HG02623 (cell line): ENCODE results near the gene PTER.
A peak's percentile ranks its signal among the peaks of the same experiment; 100 is the strongest.

ENCODE experiments used
- ATAC-seq: cut with Tn5 transposase; IDR thresholded peaks from one replicate; pipeline ENCODE4 v1.9.1; 2021; ENCODE audit warnings: moderate library complexity; ENCODE audit not compliant: unreplicated experiment

Gene PTER, protein sequence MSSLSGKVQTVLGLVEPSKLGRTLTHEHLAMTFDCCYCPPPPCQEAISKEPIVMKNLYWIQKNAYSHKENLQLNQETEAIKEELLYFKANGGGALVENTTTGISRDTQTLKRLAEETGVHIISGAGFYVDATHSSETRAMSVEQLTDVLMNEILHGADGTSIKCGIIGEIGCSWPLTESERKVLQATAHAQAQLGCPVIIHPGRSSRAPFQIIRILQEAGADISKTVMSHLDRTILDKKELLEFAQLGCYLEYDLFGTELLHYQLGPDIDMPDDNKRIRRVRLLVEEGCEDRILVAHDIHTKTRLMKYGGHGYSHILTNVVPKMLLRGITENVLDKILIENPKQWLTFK

GRCh38 chr10:16436758-16437539 lies at the start of gene PTER:
Gene PTER (plus strand): TSS chr10:16437010. CDS start chr10:16484385, 47,375 bp downstream.
- peak; percentile 97 for ATAC-seq

DNA sequence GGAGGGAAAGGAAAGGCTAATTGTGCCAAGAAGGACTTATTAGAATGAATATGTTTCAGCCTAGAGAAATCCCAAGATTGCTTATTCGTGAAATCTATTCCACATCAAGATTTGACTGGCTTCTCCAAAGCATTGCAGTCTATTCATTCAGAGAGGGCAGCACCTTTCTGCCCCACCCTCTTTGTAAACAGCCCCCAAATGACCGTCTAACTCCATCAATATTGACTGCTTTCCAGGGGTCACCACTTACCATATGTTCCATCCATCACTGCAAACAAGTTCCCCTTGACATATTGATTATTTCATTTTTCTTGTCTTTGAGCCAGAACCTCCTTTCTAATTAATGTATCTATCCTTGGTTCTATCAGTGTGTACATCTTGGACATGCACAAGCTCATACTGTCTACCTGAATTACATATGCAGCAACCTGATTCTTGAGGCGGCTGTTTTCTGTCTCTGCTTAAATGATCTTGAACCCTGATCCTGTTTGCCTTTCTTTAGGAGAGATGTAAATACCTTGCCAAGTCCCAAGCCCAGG lies 44.2 kb upstream of the PTER start:
- ATAC-seq, result no peak

DNA sequence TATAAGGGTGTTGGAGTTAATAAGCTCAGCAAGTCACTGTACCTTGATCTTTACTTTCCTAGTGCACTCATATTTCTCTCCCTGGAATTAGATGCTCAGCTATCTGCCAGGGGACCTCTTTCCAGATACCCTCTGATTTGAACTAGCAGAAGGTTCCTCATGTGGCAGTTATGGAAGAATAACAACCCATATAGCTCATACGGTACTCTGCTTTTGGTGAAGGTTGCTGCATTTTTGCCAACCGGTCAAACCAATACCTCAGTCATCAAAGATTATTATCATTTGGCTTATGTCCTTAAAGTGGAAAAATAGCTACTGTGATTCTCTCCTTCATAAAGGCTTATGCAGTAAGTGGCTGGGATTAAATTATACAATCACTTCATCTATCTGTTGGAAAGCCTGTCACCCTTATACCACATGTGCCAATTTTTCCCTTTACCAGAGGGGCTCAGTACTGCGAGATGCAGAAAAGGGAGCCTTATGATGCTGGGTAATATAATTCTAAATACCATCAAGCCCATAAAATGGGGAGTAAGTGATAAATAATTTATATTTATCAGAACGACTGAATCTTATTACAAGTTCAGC lies 43.4 kb upstream of the PTER start:
- ATAC-seq, result no peak

GRCh38 chr10:16401416-16401815 lies 35.4 kb upstream of the PTER start:
- ATAC-seq, result no peak

- ATAC-seq, result no peak
These were observed 28.4 kb upstream of the PTER start for GRCh38 chr10:16408379-16408778.

- no peak for ATAC-seq
These were observed 19.5 kb upstream of the PTER start for GRCh38 chr10:16417341-16417740.

DNA sequence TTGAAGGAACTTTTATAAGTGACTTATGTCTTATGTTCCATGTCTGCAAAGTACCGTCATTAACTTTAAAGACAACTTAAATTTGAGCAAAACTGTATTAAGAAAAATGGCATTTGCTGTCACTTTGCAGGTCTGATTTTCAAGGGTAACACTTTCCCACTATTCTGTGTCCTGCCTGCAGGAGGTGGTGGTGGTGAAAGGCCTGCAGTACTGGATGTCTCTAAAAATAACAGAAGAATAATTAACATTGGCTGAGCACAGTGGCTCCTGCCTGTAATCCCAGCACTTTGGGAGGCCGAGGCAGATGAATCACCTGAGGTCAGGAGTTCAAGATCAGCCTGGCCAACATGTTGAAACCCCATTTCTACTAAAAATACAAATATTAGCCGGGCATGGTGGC lies 13.2 kb upstream of the PTER start:
- no peak for ATAC-seq

DNA sequence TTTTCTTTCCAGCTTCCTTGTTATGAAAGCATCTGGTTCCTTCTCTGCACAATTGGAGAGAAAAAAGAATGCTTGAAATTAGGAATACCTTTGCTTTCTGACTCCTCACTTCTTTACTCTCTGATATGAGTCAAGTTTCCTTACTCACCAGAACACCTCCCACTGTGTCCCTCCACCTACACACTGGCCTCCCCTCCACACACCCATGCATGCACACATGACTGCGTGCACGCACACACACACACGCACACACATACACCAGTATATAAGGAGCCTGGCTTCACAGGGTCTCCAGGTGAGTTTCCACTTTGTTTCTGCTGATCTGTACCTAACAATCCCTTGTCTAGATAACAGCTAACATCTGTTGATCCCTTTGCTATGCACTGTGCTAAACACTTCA lies 11.4 kb upstream of the PTER start:
- ATAC-seq, result no peak

GRCh38 chr10:16429539-16429938 lies 7.3 kb upstream of the PTER start:
- ATAC-seq, result no peak

DNA sequence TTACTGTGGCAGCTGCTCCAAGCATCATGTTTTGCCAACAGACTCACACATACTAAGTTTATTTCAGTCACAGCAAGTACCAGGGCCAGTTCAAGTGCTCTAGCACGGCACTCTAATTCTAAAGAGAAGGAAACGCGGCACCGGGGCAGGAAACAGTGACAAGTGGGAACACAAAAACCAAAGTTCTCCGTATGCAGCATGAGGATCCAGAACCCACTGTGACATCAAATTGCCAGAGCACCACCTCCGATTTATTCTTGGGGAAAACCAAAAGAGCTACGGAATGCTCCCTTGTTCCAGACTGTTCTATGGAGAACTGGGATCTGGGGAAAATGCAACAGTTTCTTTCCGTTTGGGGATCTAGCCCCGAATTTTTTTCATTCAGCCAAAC lies 448 bp upstream of the PTER start:
- ATAC-seq, result peak; percentile 6

- ATAC-seq, result no peak
These were observed 707 bp downstream of the PTER start for GRCh38 chr10:16437540-16437894.

DNA sequence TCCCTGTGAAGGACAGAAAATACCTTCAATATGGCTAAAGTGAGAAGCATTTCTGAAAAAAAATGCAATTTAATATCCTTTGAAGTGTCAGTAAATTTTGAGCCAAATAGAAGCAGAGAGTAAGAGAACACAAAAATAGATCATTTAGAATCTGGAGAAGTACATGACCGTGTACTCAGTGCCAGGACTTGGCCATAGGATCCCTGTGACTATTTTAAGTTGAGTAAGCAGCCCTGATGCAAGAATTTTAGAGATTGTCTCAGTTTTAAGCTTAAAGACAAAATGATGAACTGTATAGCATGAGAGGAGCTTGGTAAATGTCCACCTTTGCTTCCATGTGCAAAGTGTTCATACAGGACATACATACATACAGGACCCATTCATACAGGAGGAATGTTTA lies 2.5 kb downstream of the PTER start:
- no peak for ATAC-seq

DNA sequence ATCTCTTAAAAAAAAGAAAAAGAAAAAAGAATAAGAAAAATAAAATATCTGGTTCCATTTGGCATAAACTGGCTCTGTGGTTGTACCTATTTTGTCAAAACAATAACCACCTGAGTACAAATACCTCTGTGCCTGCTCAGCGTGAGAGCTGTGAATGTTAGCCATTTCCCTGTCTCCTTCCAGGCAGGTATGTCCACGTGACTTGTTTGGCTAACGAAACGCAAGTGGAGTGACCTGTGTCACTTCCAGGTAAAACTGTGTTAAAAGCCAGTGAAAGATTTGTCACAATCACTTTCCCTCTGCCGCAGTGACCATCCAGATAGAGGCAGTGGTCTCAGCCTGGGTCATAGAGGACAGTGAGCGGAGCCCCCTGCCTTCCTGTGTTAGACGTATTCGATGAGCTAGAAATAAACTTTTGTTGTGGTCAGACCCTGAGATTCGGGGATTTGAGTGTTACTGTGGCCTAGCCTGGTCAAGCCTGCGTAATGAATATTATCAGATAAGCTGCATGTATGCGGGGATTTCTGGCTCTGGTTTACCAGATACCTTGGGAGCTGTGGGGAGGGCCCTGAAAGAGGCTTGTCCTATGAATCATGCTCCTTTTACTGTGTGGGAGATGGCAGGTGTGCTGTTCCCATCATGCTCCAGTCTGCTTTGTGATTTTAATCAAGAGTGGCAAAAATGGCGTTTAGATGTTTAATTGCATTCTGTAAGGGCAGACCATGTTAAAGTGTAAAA lies 3.8 kb downstream of the PTER start:
- ATAC-seq, result no peak

- no peak for ATAC-seq
These were observed 4.5 kb downstream of the PTER start for GRCh38 chr10:16441173-16441840.

DNA sequence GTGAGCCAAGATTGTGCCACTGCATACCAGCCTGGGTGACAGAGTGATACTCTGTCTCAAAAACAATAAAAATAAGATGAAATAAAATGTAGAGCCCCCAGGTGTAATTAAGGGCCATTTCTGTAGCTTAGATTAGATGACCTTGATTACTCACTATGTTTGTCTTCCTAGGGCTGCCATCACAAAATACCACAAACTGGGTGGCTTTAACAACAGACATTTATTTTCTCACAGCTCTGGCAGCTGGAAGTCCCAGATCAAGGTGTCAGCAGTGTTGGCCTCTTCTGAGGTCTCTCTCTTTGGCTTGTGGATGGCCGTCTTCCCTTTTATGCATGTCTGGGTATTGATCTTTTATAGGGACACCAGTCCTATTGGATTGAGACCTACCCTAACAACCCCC lies 6.1 kb downstream of the PTER start:
- ATAC-seq, result no peak

GRCh38 chr10:16445770-16446469 lies 9.1 kb downstream of the PTER start:
- ATAC-seq, result no peak

DNA sequence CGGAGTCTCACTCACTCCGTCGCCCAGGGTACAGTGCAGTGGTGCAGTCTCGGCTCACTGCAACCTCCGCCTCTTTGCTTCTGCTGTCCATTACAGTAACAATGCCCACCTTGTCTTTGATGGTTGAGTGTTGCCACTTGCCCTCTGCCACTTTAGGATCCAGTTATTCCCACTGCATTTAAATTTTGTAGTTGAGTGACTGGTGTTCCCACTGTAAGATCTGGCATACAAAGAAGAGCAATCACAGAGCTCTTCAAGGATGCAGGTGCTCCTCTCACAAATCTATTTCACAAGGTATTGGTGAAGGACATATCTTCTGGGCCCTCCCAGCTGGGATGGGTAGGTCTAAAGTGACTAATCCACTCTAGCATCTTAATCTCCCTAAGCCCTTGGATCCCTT lies 12.6 kb downstream of the PTER start:
- ATAC-seq, result no peak

DNA sequence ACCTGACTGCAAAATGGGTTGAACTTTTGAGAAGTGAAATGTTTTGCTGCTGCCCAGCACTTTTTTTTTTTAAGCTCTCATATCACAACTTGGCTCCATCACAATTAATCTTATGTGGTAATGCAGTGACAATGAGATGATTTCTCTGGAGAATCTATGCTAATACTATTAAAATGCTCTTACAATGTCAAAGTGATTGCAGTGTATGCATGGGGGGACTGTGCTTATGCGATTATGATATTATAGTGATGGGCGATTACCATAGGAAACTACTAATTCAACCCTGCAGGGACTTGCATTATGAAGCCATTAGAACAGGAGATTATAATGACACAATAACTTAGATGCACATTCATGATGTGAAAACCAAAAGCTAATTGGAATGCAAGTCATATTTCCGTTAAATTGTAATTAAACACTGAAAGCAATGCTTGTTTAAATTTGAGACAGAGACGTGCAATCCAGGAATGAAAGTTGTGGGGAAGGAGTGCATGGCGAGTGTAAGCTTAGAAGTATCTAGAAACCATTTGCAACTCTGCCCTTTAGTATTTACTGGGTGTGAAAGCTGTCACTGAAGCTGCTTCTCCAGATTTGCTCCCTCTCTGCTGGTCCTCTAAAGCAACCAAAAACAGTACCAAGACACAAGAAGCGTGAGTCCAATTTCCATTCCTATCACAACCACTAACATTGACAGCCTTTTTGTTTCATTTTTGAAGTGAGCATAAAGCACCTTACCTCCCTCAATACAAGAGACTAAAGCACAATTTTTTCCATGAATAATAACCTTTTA lies 21.6 kb downstream of the PTER start:
- no peak for ATAC-seq

GRCh38 chr10:16459423-16459939 lies 22.7 kb downstream of the PTER start:
- no peak for ATAC-seq
